Measurements from ENCODE around the gene TMEM132D. TPM values are rescaled to one million over a fixed set of nuclear protein-coding genes. Genes with fewer than 3 reads are reported as not detected.

The TMEM132D gene
- polyA plus RNA-seq, 1 donor = 1.6 TPM

- DNase-seq = no peak
These were observed 243.7 kb downstream of the TMEM132D start for GRCh38 chr12:129659961-129660622.

DNA sequence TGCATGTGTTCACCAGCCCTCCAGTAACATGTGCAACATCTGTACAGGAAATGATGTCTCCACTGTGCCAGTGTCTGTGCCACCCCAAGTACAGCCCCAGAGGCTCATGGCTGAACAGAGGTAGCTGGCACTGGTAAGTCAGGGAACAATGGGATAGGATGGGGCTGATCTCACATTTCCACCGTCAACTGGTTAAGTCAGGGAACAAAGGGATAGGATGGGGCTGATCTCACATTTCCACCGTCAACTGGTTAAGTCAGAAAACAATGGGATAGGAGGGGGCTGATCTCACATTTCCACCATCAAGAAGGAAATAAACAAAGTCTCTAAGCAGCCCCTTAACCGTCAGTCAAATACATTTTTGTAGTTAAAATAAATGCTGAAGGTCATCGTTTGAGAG lies 246.6 kb downstream of the TMEM132D start:
- no peak for DNase-seq

DNA sequence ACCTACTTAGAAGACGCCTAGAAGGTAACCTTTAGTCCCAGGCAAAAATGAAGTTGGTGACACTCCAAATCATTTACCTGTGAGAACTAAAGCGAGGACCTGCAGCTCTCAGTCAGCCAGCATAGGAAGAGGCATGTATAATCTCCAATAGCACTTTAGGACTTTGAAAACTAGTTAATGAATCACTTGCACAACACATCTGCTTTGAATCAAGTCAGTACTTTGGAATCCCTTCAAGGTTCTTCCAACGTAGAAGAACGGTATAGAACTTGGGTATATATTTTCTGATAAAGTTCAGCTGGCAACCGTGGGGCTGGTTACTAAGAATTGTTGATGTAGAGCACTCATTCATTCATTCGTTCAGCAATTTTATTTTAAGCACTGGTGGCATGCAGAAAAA lies 251.9 kb downstream of the TMEM132D start:
- DNase-seq = no peak

DNA sequence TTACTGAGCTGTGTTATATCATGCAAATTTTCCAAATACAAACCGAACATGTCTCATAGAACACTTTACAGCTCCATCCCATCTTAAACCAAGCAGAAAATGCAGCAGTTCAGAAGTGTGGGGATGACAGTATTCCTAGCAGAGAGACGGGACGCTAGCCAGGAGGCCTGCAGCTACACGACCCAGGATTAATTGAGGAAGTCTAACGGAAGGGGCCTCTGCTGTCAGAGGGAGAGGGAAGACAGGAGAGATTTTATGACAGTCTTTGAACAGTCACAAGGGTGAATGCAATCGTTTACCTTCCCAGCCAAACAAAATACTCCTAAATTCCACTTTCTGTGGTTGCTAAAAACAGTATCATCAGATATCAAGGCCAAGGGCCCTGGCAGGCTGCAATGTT lies 261.9 kb downstream of the TMEM132D start:
- no peak for DNase-seq

GRCh38 chr12:129635021-129635685 lies 268.7 kb downstream of the TMEM132D start:
- DNase-seq = no peak

DNA sequence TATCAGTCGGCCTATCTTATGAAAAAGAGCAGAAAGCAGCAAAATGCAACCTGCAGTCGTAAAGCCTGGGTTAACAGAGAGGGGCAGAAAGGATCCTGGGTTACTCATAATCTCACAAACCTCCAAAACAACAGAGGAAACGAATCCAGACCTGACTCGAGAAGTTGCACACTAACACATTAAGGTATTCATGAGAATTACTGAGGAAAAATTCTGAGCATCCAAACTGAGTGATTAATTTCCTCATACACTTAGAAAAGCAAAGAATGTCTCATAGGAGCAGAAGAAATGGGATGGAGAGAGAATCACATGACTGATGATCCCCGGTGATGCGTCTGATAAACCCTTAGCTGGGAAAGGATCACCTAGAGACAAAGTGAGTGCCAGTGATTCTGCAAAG lies 272.5 kb downstream of the TMEM132D start:
- no peak for DNase-seq

DNA sequence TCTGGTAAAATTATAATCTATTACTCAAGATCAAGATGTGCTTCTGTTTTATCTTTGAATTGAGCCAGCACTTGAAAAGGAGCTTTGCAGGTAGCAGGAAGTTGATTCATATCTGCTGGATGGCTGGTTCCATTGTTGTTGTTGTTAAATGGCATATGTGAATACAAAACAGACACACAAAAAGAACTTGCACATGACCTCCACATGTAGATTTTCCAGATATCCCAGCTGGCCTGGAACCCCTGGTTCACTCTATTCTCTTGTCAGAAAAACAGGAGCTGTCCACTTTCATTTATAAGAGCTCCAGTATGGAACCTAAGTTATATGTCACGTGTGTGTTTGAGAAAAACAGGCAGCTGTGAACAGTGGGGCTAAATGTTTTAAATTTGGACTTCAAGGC lies 273.9 kb downstream of the TMEM132D start:
- no peak for DNase-seq

DNA sequence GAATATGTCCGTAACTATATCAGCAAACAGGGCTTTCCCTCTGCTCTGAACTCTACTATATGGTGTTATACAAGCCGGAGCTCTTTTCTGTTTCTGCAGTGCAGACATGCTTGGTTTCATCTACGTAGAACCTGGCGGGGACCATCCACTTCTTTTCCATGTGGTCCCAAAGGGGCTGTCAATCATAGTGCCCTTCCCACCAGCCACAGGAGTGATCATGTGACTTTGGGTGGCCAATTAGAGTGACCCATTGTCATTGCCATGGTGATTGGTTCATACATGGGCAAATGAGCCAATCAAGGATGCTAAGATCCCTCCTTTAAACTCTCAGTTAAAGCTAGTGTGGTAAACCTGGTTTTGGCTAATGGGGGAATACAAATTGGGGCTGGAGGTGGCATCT lies 281.3 kb downstream of the TMEM132D start:
- no peak for DNase-seq

- DNase-seq = no peak
These were observed 284.6 kb downstream of the TMEM132D start for GRCh38 chr12:129619271-129619670.

GRCh38 chr12:129617849-129618248 lies 286.0 kb downstream of the TMEM132D start:
- no peak for DNase-seq

GRCh38 chr12:129615001-129615400 lies 288.8 kb downstream of the TMEM132D start:
- no peak for DNase-seq

DNA sequence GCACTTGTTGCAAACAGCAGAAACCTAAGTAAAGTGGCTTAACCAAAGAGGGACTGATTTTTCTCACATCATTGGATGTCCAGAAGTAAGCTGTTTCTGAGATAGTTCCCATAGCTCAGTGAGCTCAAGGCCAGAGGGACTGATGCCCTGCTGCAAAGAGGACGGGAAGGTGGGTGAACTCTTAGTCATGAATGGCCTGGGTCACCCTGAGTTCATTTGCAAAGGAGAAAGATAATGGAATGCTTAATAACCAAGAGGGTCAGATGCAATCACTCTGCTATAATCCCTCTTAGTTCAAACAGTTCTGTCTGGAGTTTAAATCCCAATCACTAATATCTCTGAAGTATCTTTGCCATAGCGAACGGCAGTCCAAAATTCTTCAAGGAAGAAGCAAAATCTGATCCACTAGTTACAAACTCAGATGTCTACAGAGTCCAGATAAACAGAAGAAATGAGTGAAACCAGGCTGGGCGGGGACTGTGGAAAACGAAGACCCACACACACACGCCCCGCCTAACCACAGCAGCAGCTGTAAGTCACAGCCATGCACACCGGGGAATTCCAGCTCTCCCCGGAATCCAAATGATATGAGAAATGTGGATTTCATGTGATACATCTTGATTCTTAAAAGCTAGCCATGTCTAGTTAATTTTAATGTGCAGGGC lies 289.5 kb downstream of the TMEM132D start:
- no peak for DNase-seq

DNA sequence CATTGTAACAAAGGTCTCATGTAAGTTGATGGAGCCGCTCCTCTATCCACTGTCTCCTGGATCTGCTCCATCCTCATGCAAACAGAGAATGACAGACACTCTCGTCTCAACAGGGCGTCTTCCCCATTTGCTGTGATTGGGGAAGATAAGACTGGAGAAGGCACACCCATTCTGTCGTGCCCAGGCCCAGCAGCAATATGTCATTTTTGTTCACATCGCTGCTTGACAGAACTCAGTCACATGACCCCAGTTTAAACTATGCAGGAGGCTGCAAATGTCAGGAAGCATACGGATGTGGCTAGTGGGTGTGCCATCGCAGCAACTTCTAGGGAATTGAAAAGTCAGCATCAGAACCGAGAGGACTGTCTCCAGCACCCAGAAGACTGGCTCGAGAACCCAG lies 290.5 kb downstream of the TMEM132D start:
- no peak for DNase-seq

- DNase-seq = no peak
These were observed 293.2 kb downstream of the TMEM132D start for GRCh38 chr12:129610601-129611120.

DNA sequence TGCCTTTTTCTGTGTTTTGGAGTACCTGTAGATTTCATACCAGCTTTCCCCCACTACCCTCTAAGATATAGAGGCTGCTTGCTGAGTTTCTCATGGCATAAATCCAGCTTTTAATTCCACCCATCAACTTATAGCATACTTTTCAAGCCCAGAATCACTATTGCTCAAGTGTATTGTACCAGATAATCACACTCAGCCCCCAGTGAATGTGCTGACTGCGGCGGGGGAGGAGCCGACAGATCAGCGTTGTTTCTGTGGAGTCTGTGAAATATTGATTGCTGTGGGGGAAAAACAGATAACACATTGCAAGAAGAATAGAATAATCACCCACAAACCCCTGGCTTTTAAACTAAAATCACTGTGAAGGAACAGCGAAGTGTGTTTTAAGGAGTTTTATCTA lies 296.1 kb downstream of the TMEM132D start:
- no peak for DNase-seq

DNA sequence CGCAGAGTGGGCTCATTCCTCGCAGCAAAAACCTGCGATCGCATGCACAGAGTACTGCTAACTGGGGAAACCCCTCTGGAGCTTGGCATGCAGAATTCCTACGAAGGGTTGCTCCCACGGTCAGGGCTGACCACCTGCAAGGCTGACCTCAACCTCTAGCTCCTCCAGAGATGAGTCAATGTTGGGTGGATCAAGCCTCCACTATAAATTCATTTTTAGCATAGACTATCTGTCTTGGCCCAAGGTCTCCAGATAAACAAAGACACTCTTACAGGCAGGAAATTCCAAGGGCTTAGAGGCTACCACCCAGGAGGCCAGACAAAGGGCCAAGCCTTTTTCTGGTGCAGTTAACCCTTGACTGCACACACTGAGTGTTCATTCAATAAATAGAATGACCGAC lies 296.5 kb downstream of the TMEM132D start:
- DNase-seq = no peak

- no peak for DNase-seq
These were observed 297.6 kb downstream of the TMEM132D start for GRCh38 chr12:129606239-129606638.

DNA sequence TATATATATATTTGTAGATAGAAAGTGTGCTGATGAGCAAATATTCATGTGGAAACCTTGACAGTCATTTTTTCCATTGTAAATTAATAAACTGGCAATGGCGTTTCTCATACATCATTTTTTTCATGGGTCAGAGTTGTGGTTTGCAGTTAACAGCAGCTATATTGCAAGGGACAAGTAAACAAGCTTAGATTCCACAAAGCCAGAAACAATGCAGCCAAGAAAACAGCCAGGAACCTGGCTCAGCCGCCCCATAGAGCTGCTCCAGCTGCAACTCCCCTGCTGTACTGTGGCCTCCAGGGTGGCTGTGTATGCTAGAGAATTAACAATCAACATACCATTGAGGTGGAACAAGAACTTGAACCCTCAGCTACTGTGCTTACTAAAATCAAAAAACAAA lies 298.2 kb downstream of the TMEM132D start:
- no peak for DNase-seq

- no peak for DNase-seq
These were observed 299.3 kb downstream of the TMEM132D start for GRCh38 chr12:129604506-129604905.

DNA sequence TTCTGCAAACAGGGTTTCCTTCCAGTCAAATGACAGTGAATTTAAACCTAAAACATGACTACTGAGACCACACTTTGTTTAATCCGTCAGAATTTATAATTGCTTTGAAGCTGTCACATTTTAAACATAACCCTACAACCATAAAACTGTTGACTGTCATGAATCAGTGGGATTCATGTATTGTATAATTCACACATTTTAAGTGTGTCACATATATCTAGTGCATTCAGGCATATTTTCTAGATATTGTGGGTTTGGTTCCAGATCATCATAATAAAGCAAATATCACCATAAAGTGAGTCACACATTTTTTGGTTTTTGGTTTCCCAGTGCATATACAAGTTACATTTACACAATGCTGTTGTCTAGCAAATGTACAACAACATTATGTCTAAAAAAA lies 304.4 kb downstream of the TMEM132D start:
- DNase-seq = no peak

DNA sequence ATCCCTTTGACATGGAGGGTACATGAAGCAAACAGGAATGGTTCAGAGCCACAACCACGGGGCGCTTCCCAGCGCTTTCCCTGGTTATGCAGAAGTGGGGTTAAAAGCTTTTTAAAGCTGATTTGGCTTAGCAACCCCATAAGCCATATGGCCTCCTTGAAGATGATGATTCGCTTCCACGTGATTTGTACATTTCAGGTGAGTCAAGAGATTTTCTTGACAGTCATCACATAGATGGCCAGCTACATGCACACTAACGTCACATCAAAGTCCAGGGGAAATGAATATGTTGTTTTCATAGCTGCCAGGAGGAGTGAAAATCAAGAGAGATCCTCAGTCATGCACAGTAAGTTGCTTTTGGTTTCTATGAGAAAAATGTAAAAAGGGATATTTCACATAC lies 309.7 kb downstream of the TMEM132D start:
- no peak for DNase-seq

DNA sequence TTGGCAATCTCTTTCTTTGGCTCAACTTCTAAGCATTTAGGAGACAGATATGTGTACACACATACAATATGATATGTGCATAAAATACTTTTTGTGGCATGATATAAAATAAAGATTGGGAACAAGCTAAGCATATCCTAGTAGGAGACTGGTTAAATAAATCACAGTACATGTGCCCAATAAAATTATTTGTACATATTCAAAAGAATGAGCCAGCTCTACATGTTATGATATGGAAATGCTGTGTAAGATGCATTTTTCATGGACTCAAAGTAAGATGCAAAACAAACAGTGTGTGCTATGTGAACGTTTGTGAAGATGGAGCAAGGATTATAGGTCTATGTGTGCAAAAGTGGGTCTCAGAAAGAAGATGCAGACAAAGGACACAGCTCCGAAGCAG lies 311.4 kb downstream of the TMEM132D start:
- DNase-seq = no peak

GRCh38 chr12:129589503-129589902 lies 314.3 kb downstream of the TMEM132D start:
- no peak for DNase-seq
